IPS-20b (cell line): ENCODE data around the gene TRIM24.
A peak's percentile ranks its signal among the peaks of the same experiment; 100 is the strongest.
"Not testable (repeated sequence)": the region's sequence is repeated elsewhere in the genome, so short reads cannot be mapped to it uniquely, and the experiment has no call there.

ENCODE experiments used
- H3K27ac ChIP-seq: one replicate; pipeline ENCODE4 v1.5.1; 2013; ENCODE audit warnings: low read length
- H3K27me3 ChIP-seq: 2 replicates; pipeline ENCODE4 v1.6.1; 2013; ENCODE audit warnings: mild to moderate bottlenecking, low read length, inconsistent platforms; ENCODE audit not compliant: insufficient read depth
- H3K36me3 ChIP-seq: 2 replicates; pipeline ENCODE4 v1.6.1; 2013; ENCODE audit warnings: low read depth, mild to moderate bottlenecking, inconsistent platforms, low read length, moderate library complexity; ENCODE audit not compliant: insufficient read depth
- H3K4me1 ChIP-seq: 2 replicates; pipeline ENCODE4 v1.6.1; 2013; ENCODE audit warnings: mild to moderate bottlenecking, control low read depth, inconsistent platforms, low read length, moderate library complexity; ENCODE audit not compliant: insufficient read depth
- H3K4me3 ChIP-seq: 2 replicates; pipeline ENCODE4 v1.5.1; 2013; ENCODE audit warnings: mild to moderate bottlenecking, low read length, inconsistent platforms
- H3K9ac ChIP-seq: 2 replicates; pipeline ENCODE4 v1.6.1; 2013; ENCODE audit warnings: low read depth, mild to moderate bottlenecking, inconsistent platforms, low read length, moderate library complexity
- H3K9me3 ChIP-seq: 2 replicates; pipeline ENCODE4 v1.6.1; 2013; ENCODE audit warnings: mild to moderate bottlenecking, low read depth, low read length, inconsistent platforms; ENCODE audit not compliant: insufficient read depth

TRIM24 gene

DNA sequence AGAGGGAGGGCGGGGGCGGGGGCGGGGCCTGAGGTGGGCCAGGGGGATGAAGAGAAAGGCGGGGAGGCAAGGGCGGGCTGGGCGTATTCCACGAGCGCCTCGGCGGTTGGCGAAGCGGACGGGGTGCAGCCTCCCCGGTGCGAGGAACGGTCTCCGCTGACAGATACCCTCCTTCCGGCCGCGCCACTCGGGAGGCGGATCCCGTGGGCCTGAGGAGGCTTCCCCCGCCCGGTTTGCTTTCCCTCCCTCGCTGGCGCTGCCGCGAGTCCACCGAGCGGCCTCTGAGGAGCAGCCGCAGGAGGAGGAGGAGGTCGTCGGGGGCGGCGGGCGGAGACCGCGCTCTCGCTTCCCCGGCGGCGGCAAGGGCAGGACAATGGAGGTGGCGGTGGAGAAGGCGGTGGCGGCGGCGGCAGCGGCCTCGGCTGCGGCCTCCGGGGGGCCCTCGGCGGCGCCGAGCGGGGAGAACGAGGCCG is at the start of gene TRIM24:
Gene TRIM24 (plus strand): TSS at position 84 of the 473 bp plus-strand sequence. CDS start 290 bp downstream, at position 374.
- Histone ChIP-seq H3K27me3 (no peaks in the 10 kb centered on the region), H3K9me3 (no peaks in the 10 kb centered on the region), H3K4me3 (peak within 1 kb of the TSS; percentile 95), H3K36me3 (peaks cover 29% of the 10 kb centered on the region), H3K4me1 (peaks cover 20% of the 10 kb centered on the region; the same call in 1 of the 2 replicates), H3K27ac (peak within 1 kb of the TSS; percentile 92), H3K9ac (peak within 1 kb of the TSS; percentile 98)

DNA sequence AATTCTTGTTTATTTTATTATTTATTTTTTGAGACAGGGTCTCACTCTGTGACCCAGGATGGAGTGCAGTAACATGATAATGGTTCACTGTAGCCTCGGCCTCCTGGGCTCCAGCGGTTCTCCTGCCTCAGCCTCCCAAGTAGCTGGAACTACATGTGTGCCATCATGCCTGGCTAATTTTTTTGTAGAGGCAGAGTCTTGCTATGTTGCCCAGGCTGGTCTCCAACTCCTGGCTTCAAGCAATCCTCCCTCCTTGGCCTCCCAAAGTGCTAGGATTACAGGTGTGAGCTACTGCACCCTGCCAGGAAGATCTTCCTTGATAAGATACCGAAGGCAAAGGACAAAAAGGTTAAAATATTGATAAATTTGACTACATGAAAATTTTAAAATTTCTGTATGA is 48.0 kb upstream of the TRIM24 start:
- not testable (repeated sequence) for H3K27ac ChIP-seq, H3K36me3 ChIP-seq, H3K27me3 ChIP-seq, H3K4me3 ChIP-seq, H3K9ac ChIP-seq, H3K9me3 ChIP-seq, H3K4me1 ChIP-seq

DNA sequence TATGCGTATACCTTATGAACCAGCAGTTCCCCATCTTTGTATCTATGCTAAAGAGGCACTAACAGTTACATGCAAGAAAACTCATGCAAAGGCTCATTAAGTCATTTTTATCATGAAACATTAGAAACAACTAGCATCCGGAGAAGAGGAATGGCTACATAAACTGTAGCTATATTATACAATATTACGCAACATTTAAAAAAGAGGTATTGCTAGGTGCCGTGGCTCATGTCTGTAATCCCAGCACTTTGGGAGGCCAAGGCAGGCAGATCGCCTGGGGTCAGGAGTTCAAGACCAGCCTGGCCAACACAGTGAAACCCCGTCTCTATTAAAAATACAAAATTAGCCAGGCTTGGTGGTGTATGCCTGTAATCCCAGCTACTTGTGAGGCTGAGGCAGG is 47.1 kb upstream of the TRIM24 start:
- not testable (repeated sequence) for H3K27me3 ChIP-seq, H3K4me1 ChIP-seq, H3K9ac ChIP-seq, H3K9me3 ChIP-seq, H3K36me3 ChIP-seq, H3K4me3 ChIP-seq, H3K27ac ChIP-seq

DNA sequence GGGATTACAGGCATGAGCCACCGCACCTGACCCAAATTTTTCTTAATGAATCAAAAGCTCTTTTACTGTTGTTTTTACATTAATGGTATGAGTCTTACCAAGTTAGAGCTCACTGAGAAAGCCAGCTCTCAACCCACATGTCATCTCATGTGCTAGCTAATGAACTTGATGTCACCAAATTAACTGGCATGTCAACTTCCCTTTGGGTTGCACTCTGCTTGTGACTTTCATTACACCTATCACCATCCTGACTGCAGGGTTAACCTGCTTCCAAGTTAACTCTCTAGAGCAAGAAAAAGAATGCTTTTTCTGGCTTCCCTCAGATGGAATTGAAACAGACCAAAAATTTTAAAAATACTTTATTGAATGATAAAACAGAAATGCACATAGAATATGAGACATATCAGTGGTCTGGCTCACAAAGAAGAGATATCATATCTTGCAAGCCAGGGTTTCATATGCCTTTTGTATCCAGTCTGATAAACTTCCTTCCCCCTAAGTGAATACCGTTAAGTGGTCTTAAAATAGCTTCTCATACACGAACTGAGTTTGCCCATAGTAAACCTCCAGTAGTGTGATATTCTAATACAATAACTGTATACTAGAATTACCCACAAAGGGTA is 42.9 kb upstream of the TRIM24 start:
- Histone ChIP-seq H3K9ac (no peak overlapping the region), H3K4me1 (no peaks in the 10 kb centered on the region), H3K36me3 (no peaks in the 10 kb centered on the region), H3K4me3 (no peak overlapping the region), H3K9me3 (no peaks in the 10 kb centered on the region), H3K27ac (no peak overlapping the region), H3K27me3 (no peaks in the 10 kb centered on the region)

DNA sequence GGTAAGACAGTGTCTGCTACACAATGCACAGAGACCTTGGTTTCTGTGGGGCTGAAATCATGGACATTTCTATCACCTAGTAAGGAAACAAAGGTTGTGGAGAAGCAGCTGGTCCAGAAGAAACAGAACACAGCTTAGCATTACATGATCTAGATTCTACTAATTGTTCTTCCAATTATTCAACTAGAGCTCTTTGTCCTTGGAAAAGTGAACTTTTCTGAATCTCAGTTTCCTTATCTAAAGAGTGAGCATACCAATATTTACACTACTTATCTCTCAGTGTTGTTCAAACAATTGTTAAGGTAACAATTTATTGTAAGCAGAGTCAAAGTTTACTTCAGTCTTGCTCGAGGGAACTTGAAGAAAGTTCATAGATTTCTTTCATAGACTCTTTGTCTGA is 42.3 kb upstream of the TRIM24 start:
- Histone ChIP-seq H3K4me3 (no peak overlapping the region), H3K4me1 (no peaks in the 10 kb centered on the region), H3K27ac (no peak overlapping the region), H3K9me3 (no peaks in the 10 kb centered on the region), H3K27me3 (no peaks in the 10 kb centered on the region), H3K36me3 (no peaks in the 10 kb centered on the region), H3K9ac (no peak overlapping the region)

- H3K27ac ChIP-seq, H3K36me3 ChIP-seq, H3K9ac ChIP-seq, H3K4me1 ChIP-seq, H3K9me3 ChIP-seq, H3K27me3 ChIP-seq, H3K4me3 ChIP-seq: not testable (repeated sequence)
Observed at GRCh38 chr7:138418403-138418802, 41.7 kb upstream of the TRIM24 start.

- Histone ChIP-seq H3K9me3 (peaks cover 32% of the 10 kb centered on the region), H3K27me3 (no peaks in the 10 kb centered on the region), H3K27ac (no peak overlapping the region), H3K9ac (no peak overlapping the region), H3K36me3 (0 out of 2 replicates have a peak, but pooled peaks cover 6% of the 10 kb centered on the region), H3K4me3 (no peak overlapping the region), H3K4me1 (no peaks in the 10 kb centered on the region)
Observed at GRCh38 chr7:138425026-138425425, 35.0 kb upstream of the TRIM24 start.

- H3K9ac ChIP-seq, result no peak overlapping the region
- peaks cover 52% of the 10 kb centered on the region for H3K9me3 ChIP-seq
- 0 out of 2 replicates have a peak, but pooled peaks cover 6% of the 10 kb centered on the region for H3K36me3 ChIP-seq
- no peaks in the 10 kb centered on the region for H3K27me3 ChIP-seq
- H3K27ac ChIP-seq, result no peak overlapping the region
- H3K4me1 ChIP-seq, result peaks cover 9% of the 10 kb centered on the region
- no peak overlapping the region for H3K4me3 ChIP-seq
Observed at GRCh38 chr7:138429577-138430250, 30.3 kb upstream of the TRIM24 start.

- Histone ChIP-seq H3K4me3 (no peak overlapping the region), H3K27ac (no peak overlapping the region), H3K27me3 (no peaks in the 10 kb centered on the region), H3K36me3 (0 out of 2 replicates have a peak, but pooled peaks cover 6% of the 10 kb centered on the region), H3K9ac (no peak overlapping the region), H3K9me3 (peaks cover 47% of the 10 kb centered on the region), H3K4me1 (peaks cover 9% of the 10 kb centered on the region)
Observed at GRCh38 chr7:138431517-138431916, 28.5 kb upstream of the TRIM24 start.

DNA sequence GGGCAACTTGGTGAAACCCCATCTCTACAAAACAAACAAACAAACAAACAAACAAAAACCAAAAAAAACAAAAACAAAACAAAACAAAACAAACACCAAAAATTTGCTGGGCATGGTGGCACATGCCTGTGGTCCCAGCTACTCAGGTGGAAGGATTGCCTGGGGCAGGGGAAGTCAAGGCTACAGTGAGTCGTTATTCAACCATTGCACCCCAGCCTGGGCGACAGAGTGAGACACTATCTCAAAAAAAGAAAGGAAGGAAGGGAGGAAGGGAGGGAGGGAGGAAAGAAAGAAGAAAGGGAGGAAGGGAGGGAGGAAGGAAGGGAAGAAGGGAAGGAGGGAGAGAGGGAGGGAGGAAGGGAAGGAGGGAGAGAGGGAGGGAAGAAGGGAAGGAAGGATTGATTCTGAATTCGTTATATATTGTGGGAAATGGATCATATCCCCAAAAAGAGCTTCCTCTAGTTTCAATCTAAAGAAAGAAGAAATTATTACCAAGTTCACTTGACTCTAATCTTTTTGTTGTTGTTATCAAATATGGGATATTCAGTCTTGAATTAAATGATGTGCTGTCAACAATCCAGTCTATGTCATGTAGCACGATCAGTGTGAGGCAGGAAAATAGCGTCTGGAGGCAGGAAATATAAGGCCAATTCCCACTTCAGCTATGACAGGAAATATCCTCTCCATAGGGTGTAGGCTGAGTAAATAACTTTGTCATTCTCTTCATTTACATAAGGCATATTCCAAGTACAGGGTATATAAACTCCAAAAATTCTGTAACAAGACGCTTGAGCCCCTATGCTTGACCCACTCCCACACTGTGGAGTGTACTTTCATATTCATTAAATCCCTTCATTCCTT is 26.2 kb upstream of the TRIM24 start:
- Histone ChIP-seq H3K27ac (no peak overlapping the region), H3K4me1 (peaks cover 9% of the 10 kb centered on the region), H3K4me3 (peak overlapping the region; percentile 29; the same call in 1 of the 2 replicates), H3K9ac (no peak overlapping the region), H3K9me3 (peaks cover 36% of the 10 kb centered on the region), H3K36me3 (0 out of 2 replicates have a peak, but pooled peaks cover 6% of the 10 kb centered on the region), H3K27me3 (no peaks in the 10 kb centered on the region)

- Histone ChIP-seq H3K4me3 (peak overlapping the region; percentile 29; the same call in 1 of the 2 replicates), H3K4me1 (peaks cover 9% of the 10 kb centered on the region), H3K27ac (no peak overlapping the region), H3K9ac (no peak overlapping the region), H3K27me3 (no peaks in the 10 kb centered on the region), H3K9me3 (peaks cover 28% of the 10 kb centered on the region), H3K36me3 (0 out of 2 replicates have a peak, but pooled peaks cover 4% of the 10 kb centered on the region)
Observed at GRCh38 chr7:138434597-138435019, 25.5 kb upstream of the TRIM24 start.
